IMR-90 (cell line): Measurements from ENCODE around the gene SHC4. TPM values are rescaled to one million over a fixed set of nuclear protein-coding genes. Genes with fewer than 3 reads are reported as not detected.

Experiments
- ATAC-seq: fragments of 200-7000 bp; cut with Tn5 transposase; 2 replicates; pipeline ENCODE4 v1.9.1; 2020; ENCODE audit warnings: low read depth, mild to moderate bottlenecking, moderate library complexity
- BruUV-seq: library from RNA; stranded (reverse); fragments of 400-500 nt; replicated peaks from 2 replicates; lab custom pipeline; 2021; lab: Mats Ljungman, UMichigan
- CTCF ChIA-PET: fragments of 300-600 bp; formaldehyde crosslinking; extraction: SDS; loops from one replicate; lab custom pipeline; 2021; ENCODE audit warnings: antibody characterized with exemption; lab: Yijun Ruan, JAX
- POLR2A ChIA-PET: fragments of 300-600 bp; sonication (Branson Sonifier 250); formaldehyde crosslinking; loops from one replicate; lab custom pipeline; 2022; ENCODE audit warnings: antibody characterized with exemption; ENCODE audit not compliant: unreplicated experiment; lab: Charles Lee
- DNase-seq: peaks from one replicate; pipeline ENCODE4 v3.0.0; 2013
- H2AFZ ChIP-seq: replicated peaks from 2 replicates; pipeline ENCODE3; 2013; ENCODE audit warnings: low read length, mild to moderate bottlenecking; ENCODE audit not compliant: poor library complexity
- H2AK5ac ChIP-seq: 2 replicates; pipeline ENCODE4 v1.6.1; 2013; ENCODE audit warnings: low read depth, low read length, inconsistent platforms
- H2AK9ac ChIP-seq: replicated peaks from 2 replicates; pipeline ENCODE3; 2013; ENCODE audit warnings: mild to moderate bottlenecking, low read depth, low read length, moderate library complexity; ENCODE audit not compliant: poor library complexity
- H2BK120ac ChIP-seq: 2 replicates; pipeline ENCODE4 v1.6.1; 2013; ENCODE audit warnings: low read depth, low read length, inconsistent platforms
- H2BK15ac ChIP-seq: 3 replicates; pipeline ENCODE4 v1.6.1; 2013; ENCODE audit warnings: low read depth, low read length, inconsistent platforms
- H2BK20ac ChIP-seq: 2 replicates; pipeline ENCODE4 v1.6.1; 2013; ENCODE audit warnings: low read depth, mild to moderate bottlenecking, inconsistent platforms, low read length, moderate library complexity
- H2BK5ac ChIP-seq: 2 replicates; pipeline ENCODE4 v1.6.1; 2013; ENCODE audit warnings: mild to moderate bottlenecking, low read depth, low read length, inconsistent platforms; ENCODE audit not compliant: poor library complexity, severe bottlenecking
- H3K14ac ChIP-seq: replicated peaks from 2 replicates; pipeline ENCODE4 v1.6.1; 2013; ENCODE audit warnings: low read depth, low read length, inconsistent platforms
- H3K18ac ChIP-seq: 2 replicates; pipeline ENCODE4 v1.6.1; 2013; ENCODE audit warnings: low read depth, low read length, control low read depth
- H3K23ac ChIP-seq: 2 replicates; pipeline ENCODE4 v1.6.1; 2013; ENCODE audit warnings: low read depth, low read length, inconsistent platforms
- H3K27ac ChIP-seq: 2 replicates; pipeline ENCODE4 v1.5.1; 2013; ENCODE audit warnings: mild to moderate bottlenecking, control low read depth, low read length; ENCODE audit not compliant: insufficient read depth
- H3K27me3 ChIP-seq: 2 replicates; pipeline ENCODE4 v1.6.1; 2013; ENCODE audit warnings: low read length; ENCODE audit not compliant: control insufficient read depth, insufficient read depth
- H3K36me3 ChIP-seq: 2 replicates; pipeline ENCODE4 v1.6.1; 2013; ENCODE audit warnings: low read length, mixed read lengths; ENCODE audit not compliant: control insufficient read depth, insufficient read depth
- H3K4ac ChIP-seq: 2 replicates; pipeline ENCODE4 v1.6.1; 2013; ENCODE audit warnings: low read depth, low read length, inconsistent platforms
- H3K4me1 ChIP-seq: 2 replicates; pipeline ENCODE4 v1.6.1; 2013; ENCODE audit warnings: low read length, mixed read lengths; ENCODE audit not compliant: control insufficient read depth, insufficient read depth
- H3K4me2 ChIP-seq: 2 replicates; pipeline ENCODE4 v1.6.1; 2013; ENCODE audit warnings: low read depth, mild to moderate bottlenecking, control low read depth, low read length, moderate library complexity
- H3K4me3 ChIP-seq: 2 replicates; pipeline ENCODE4 v1.5.1; 2013; ENCODE audit warnings: low read depth, mild to moderate bottlenecking, control low read depth, low read length, moderate library complexity; ENCODE audit not compliant: insufficient read depth
- H3K56ac ChIP-seq: 2 replicates; pipeline ENCODE4 v1.6.1; 2013; ENCODE audit warnings: low read length, inconsistent platforms; ENCODE audit not compliant: insufficient read depth; ENCODE audit errors: extremely low read depth
- H3K79me1 ChIP-seq, 2 experiments: 2 replicates each; pipeline ENCODE4 v1.6.1; 2013; ENCODE audit warnings: low read length in 2 of 2, inconsistent platforms in 1 of 2, low read depth in 1 of 2
- H3K9ac ChIP-seq: 2 replicates; pipeline ENCODE4 v1.6.1; 2013; ENCODE audit warnings: low read depth, low read length, control low read depth
- H3K9me1 ChIP-seq: 2 replicates; pipeline ENCODE4 v1.6.1; 2013; ENCODE audit warnings: low read length, inconsistent platforms; ENCODE audit not compliant: insufficient read depth
- H3K9me3 ChIP-seq: 2 replicates; pipeline ENCODE4 v1.6.1; 2013; ENCODE audit warnings: low read length; ENCODE audit not compliant: control insufficient read depth, insufficient read depth
- H4K20me1 ChIP-seq: 2 replicates; pipeline ENCODE4 v1.6.1; 2013; ENCODE audit warnings: low read length, inconsistent platforms; ENCODE audit not compliant: insufficient read depth
- H4K5ac ChIP-seq: 2 replicates; pipeline ENCODE4 v1.6.1; 2013; ENCODE audit warnings: mild to moderate bottlenecking, low read depth, low read length, control low read depth
- H4K8ac ChIP-seq, 2 experiments: 2 replicates each; pipeline ENCODE4 v1.6.1; 2013; ENCODE audit warnings: low read depth in 2 of 2, low read length in 2 of 2, control low read depth in 1 of 2, inconsistent platforms in 1 of 2
- H4K91ac ChIP-seq: 2 replicates; pipeline ENCODE4 v1.6.1; 2013; ENCODE audit warnings: low read depth, low read length, inconsistent platforms; ENCODE audit not compliant: insufficient read depth
- CEBPB ChIP-seq: IDR thresholded peaks from 2 replicates; pipeline ENCODE4 v1.6.1; 2012; ENCODE audit warnings: low read depth, low read length, improper control_type of control experiment
- CHD1 ChIP-seq: IDR thresholded peaks from 2 replicates; pipeline ENCODE4 v1.6.1; 2012; ENCODE audit warnings: low read depth, low read length, improper control_type of control experiment
- FOS ChIP-seq: fragments of 150-350 bp; IDR thresholded peaks from 2 replicates; pipeline ENCODE4 v1.6.1; 2016; ENCODE audit warnings: low read depth, low read length
- MAZ ChIP-seq: IDR thresholded peaks from 2 replicates; pipeline ENCODE4 v1.6.1; 2012; ENCODE audit warnings: low read depth, mild to moderate bottlenecking, low read length, improper control_type of control experiment, moderate library complexity, borderline replicate concordance
- NFE2L2 ChIP-seq: fragments of 150-350 bp; IDR thresholded peaks from 2 replicates; pipeline ENCODE4 v1.6.1; 2016; ENCODE audit warnings: low read depth, mild to moderate bottlenecking, low read length
- POLR2A ChIP-seq: IDR thresholded peaks from 2 replicates; pipeline ENCODE4 v1.6.1; 2012; ENCODE audit warnings: mild to moderate bottlenecking, low read depth, low read length
- RAD21 ChIP-seq: IDR thresholded peaks from 2 replicates; pipeline ENCODE4 v1.6.1; 2012; ENCODE audit warnings: low read length, improper control_type of control experiment
- RCOR1 ChIP-seq: IDR thresholded peaks from 2 replicates; pipeline ENCODE4 v1.6.1; 2012; ENCODE audit warnings: mild to moderate bottlenecking, low read length, improper control_type of control experiment; ENCODE audit not compliant: insufficient replicate concordance
- RFX5 ChIP-seq: IDR thresholded peaks from 2 replicates; pipeline ENCODE4 v1.8.0; 2012; ENCODE audit warnings: low read depth, mild to moderate bottlenecking, low read length, moderate library complexity
- SMC3 ChIP-seq: fragments of 150-350 bp; IDR thresholded peaks from 2 replicates; pipeline ENCODE4 v1.6.1; 2016; ENCODE audit warnings: low read depth, mild to moderate bottlenecking, antibody characterized with exemption, low read length, moderate library complexity
- USF2 ChIP-seq: fragments of 150-350 bp; IDR thresholded peaks from 2 replicates; pipeline ENCODE4 v1.6.1; 2017; ENCODE audit warnings: mild to moderate bottlenecking, antibody characterized with exemption, low read length, low read depth
- WGBS, 2 experiments: methylation state at CpG; one replicate each; pipeline versions ENCODE4 v1.1.5 to v1.1.7; 2013; ENCODE audit warnings: missing lambda C conversion rate in 2 of 2; ENCODE audit not compliant: insufficient read length in 1 of 2; ENCODE audit errors: extremely low coverage in 2 of 2; 5-methylcytosine and 5-hydroxymethylcytosine counted together
- dilution Hi-C: fragments of 300-500 bp; cut with HindIII; formaldehyde crosslinking; loops from one replicate; pipeline ENCODE4 v1.14.3; 2018; ENCODE audit warnings: low sequenced_read_pairs; ENCODE audit not compliant: unreplicated experiment
- in situ Hi-C: fragments of 300-500 bp; cut with MboI; formaldehyde crosslinking; loops from 3 replicates; pipeline ENCODE4 v1.14.3; 2019; ENCODE audit warnings: low sequenced_read_pairs, inconsistent platforms, mixed read lengths
- intact Hi-C: fragments of 100-400 bp; cut with micrococcal nuclease; formaldehyde crosslinking; loops from 2 replicates; pipeline ENCODE4 v1.10.0; 2022
- polyA plus RNA-seq, 3 experiments: library from polyadenylated mRNA; depleted of rRNA; stranded (reverse); fragments of >200 nt; gene quantifications; 2 replicates each; pipeline ENCODE4 v1.2.3, GENCODE V29; 2012; ENCODE audit warnings: low replicate concordance in 1 of 3
- total RNA-seq: library from RNA; depleted of rRNA; stranded (reverse); fragments of >200 nt; gene quantifications from 2 replicates; pipeline ENCODE4 v1.2.3, GENCODE V29; 2012
- TF ChIP-seq, protein P1 (sequence below): fragments of 150-350 bp; IDR thresholded peaks from 2 replicates; pipeline ENCODE4 v1.6.1; 2016; ENCODE audit warnings: low read depth, mild to moderate bottlenecking, low read length, moderate library complexity, borderline replicate concordance
- TF ChIP-seq, protein P2 (sequence below): conservative IDR thresholded peaks from 2 replicates; pipeline ENCODE4 v1.5.1; 2012; ENCODE audit warnings: mild to moderate bottlenecking, low read depth, low read length, improper control_type of control experiment

SHC4 gene
- total and polyA plus RNA-seq, 2 of the 4 experiments (the other 2 are of a cell fraction): 0.91 to 2.7 TPM

DNA sequence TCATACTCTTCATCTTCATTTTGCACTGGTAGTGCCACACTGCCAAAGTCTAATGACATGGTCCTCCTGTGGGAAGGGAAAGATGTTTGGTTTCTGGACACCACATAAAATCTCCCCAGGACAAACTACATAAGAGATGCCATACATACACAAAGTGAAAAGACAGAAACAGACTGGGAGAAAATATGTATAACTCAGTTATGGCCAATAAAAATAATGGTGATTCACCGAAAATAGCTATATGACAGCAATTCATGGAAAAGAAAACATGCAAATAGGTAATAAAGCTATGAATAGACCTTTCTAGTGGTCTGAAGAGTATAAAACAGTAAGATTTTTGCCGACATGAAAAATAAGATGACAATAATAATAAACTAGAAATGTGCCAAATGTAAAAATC, 158.1 kb downstream of the SHC4 start:
- no peak overlapping the region for H2BK120ac ChIP-seq
- peaks cover 2% of the 10 kb centered on the region; the same call in 1 of the 2 replicates for H3K36me3 ChIP-seq
- H3K56ac ChIP-seq: no peak overlapping the region
- no peak overlapping the region for H4K8ac ChIP-seq
- H3K4ac ChIP-seq: no peak overlapping the region
- no peaks in the 10 kb centered on the region for H3K27me3 ChIP-seq
- no peaks in the 10 kb centered on the region; the same call in 1 of the 2 replicates for H3K4me1 ChIP-seq
- peaks cover 13% of the 10 kb centered on the region for H3K9me1 ChIP-seq
- ChIA-PET CTCF (no interaction called here), POLR2A (no interaction called here)
- in situ Hi-C loops (no loop called here), intact Hi-C loops (no loop called here), dilution Hi-C loops (no loop called here)
- no peak overlapping the region for H2AFZ ChIP-seq
- no peak overlapping the region for H2BK5ac ChIP-seq
- H2BK20ac ChIP-seq: no peak overlapping the region
- H2AK5ac ChIP-seq: no peak overlapping the region; the same call in 1 of the 2 replicates
- TF ChIP-seq, protein P1, sequence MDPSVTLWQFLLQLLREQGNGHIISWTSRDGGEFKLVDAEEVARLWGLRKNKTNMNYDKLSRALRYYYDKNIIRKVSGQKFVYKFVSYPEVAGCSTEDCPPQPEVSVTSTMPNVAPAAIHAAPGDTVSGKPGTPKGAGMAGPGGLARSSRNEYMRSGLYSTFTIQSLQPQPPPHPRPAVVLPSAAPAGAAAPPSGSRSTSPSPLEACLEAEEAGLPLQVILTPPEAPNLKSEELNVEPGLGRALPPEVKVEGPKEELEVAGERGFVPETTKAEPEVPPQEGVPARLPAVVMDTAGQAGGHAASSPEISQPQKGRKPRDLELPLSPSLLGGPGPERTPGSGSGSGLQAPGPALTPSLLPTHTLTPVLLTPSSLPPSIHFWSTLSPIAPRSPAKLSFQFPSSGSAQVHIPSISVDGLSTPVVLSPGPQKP: no peak
- TF ChIP-seq, protein P2, sequence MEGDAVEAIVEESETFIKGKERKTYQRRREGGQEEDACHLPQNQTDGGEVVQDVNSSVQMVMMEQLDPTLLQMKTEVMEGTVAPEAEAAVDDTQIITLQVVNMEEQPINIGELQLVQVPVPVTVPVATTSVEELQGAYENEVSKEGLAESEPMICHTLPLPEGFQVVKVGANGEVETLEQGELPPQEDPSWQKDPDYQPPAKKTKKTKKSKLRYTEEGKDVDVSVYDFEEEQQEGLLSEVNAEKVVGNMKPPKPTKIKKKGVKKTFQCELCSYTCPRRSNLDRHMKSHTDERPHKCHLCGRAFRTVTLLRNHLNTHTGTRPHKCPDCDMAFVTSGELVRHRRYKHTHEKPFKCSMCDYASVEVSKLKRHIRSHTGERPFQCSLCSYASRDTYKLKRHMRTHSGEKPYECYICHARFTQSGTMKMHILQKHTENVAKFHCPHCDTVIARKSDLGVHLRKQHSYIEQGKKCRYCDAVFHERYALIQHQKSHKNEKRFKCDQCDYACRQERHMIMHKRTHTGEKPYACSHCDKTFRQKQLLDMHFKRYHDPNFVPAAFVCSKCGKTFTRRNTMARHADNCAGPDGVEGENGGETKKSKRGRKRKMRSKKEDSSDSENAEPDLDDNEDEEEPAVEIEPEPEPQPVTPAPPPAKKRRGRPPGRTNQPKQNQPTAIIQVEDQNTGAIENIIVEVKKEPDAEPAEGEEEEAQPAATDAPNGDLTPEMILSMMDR: no peak
- no peak for TF ChIP-seq CEBPB
- TF ChIP-seq SMC3: no peak
- no peak for TF ChIP-seq MAZ
- no peak for TF ChIP-seq USF2
- TF ChIP-seq CHD1: no peak
- no peak for TF ChIP-seq RAD21
- no peak for TF ChIP-seq NFE2L2
- TF ChIP-seq POLR2A: no peak
- no peak for TF ChIP-seq RCOR1
- TF ChIP-seq RFX5: no peak
- TF ChIP-seq FOS: no peak
- no CpG with 5 or more reads among the region's 2 CpGs for WGBS, 2 experiments
- H4K91ac ChIP-seq: no peak overlapping the region
- H4K20me1 ChIP-seq: no peaks in the 10 kb centered on the region
- no peak overlapping the region for H3K14ac ChIP-seq
- no peak overlapping the region for H3K18ac ChIP-seq
- no TSS peak for BruUV-seq
- no peak overlapping the region for H3K4me2 ChIP-seq
- H3K9ac ChIP-seq: no peak overlapping the region
- no peak overlapping the region for H2BK15ac ChIP-seq
- no peak overlapping the region for H3K27ac ChIP-seq
- no peak overlapping the region for H2AK9ac ChIP-seq
- H3K4me3 ChIP-seq: no peak overlapping the region
- DNase-seq: no peak
- H3K23ac ChIP-seq: 0 out of 2 replicates have a peak overlapping the region, but pooled peaks have one; percentile 5
- no peak for ATAC-seq
- H3K79me1 ChIP-seq: peaks cover 36 to 64% of the 10 kb centered on the region in 2 experiments
- H4K5ac ChIP-seq: no peak overlapping the region
- no peaks in the 10 kb centered on the region for H3K9me3 ChIP-seq
